ENCODE data around the gene OR4S1. TPM values are rescaled to one million over a fixed set of nuclear protein-coding genes. Genes with fewer than 3 reads are reported as not detected.
"Not testable (repeated sequence)": the region's sequence is repeated elsewhere in the genome, so short reads cannot be mapped to it uniquely, and the experiment has no call there.

Gene OR4S1, protein sequence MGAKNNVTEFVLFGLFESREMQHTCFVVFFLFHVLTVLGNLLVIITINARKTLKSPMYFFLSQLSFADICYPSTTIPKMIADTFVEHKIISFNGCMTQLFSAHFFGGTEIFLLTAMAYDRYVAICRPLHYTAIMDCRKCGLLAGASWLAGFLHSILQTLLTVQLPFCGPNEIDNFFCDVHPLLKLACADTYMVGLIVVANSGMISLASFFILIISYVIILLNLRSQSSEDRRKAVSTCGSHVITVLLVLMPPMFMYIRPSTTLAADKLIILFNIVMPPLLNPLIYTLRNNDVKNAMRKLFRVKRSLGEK
- total RNA-seq, result not detected

DNA sequence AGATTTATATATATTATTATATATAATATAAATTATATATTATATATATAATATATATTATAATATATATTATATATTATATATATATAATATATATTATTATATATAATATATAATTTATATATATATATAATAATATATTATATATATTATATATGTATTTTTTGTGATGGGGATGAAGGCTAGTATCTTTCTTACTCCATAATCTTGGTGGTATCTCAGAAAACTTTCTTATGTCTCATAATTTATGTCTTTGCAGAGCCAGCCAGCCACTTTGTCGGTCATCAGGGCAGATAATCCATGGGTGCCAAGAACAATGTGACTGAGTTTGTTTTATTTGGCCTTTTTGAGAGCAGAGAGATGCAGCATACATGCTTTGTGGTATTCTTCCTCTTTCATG is at the start of gene OR4S1:
Gene OR4S1, plus strand, starts transcription at position 301 of the 400 bp plus-strand sequence. Its CDS starts 0 bp downstream, at position 301.
- no peak within 1 kb of the TSS for H3K4me3 ChIP-seq (ENCODE audit: low read length in 3 of 3)
- H3K4me1 ChIP-seq (ENCODE audit: control insufficient read depth in 3 of 3, insufficient read depth in 3 of 3, low read length in 3 of 3), result no peaks in the 10 kb centered on the region
- H3K36me3 ChIP-seq (ENCODE audit: control insufficient read depth in 3 of 3, insufficient read depth in 3 of 3, low read length in 3 of 3), result no peaks in the 10 kb centered on the region

DNA sequence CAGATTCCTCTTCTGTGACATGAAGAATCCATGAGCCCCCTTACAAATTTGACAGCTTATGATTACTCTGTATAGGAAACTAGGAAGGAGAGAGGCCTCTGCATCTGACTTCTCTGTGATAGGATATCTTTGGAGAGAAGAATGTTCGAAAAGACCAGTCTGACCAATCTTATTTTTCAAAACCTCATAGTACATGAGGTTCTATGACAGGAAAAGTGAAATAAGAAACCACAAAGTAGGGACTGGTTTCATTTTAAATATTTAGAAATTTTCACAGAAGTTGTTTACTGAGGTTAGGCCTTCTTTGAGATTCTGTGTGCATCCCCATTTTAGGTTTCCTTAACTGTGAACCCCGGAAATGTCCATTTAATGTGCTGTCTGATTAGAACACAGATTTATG is 44.4 kb upstream of the OR4S1 start:
- H3K36me3 ChIP-seq (ENCODE audit: control insufficient read depth in 3 of 3, insufficient read depth in 3 of 3, low read length in 3 of 3), result no peaks in the 10 kb centered on the region
- H3K27ac ChIP-seq (ENCODE audit: low read depth, low read length), result no peak overlapping the region
- no peak overlapping the region for H3K9ac ChIP-seq (ENCODE audit: low read depth in 1 of 3, low read length in 3 of 3)
- H3K4me3 ChIP-seq (ENCODE audit: low read length in 3 of 3), result no peak overlapping the region
- H3K4me1 ChIP-seq (ENCODE audit: control insufficient read depth in 3 of 3, insufficient read depth in 3 of 3, low read length in 3 of 3), result no peaks in the 10 kb centered on the region
- no peaks in the 10 kb centered on the region for H3K27me3 ChIP-seq (ENCODE audit: control insufficient read depth in 3 of 3, insufficient read depth in 3 of 3, low read length in 3 of 3)
- no peaks in the 10 kb centered on the region for H3K9me3 ChIP-seq (ENCODE audit: control insufficient read depth in 3 of 3, low read length in 3 of 3)

More for the DNA sequence above, at the start of gene OR4S1:
- Histone ChIP-seq H3K9ac (ENCODE audit: low read depth in 1 of 3, low read length in 3 of 3) (no peak within 1 kb of the TSS), H3K9me3 (ENCODE audit: control insufficient read depth in 3 of 3, low read length in 3 of 3) (no peaks in the 10 kb centered on the region), H3K27me3 (ENCODE audit: control insufficient read depth in 3 of 3, insufficient read depth in 3 of 3, low read length in 3 of 3) (no peaks in the 10 kb centered on the region), H3K27ac (ENCODE audit: low read depth, low read length) (no peak within 1 kb of the TSS)

DNA sequence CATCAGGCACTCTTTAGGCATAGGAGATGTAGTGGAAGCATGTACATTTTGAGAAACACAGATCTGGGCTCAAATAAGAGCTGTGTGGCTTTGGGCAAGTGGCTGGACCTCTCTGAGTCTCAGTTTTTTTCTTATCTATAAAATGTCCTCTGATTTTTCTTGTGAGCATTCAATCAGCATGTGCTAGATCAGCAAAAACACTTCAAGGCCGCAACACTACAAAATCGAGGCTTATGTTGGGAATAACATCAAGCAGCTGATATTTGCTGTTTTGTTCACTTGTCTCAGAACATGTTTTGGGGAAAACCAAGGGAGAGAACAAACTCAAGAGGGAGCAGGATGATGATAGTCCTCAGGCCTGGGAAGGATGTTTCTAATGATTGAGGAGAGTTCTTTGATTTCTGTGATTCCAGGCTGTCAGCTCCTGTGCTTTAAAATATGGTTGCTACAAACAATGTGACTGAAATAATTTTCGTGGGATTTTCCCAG is 42.6 kb upstream of the OR4S1 start, which contains the start of gene OR4X1:
Gene OR4X1, plus strand, starts transcription at position 439 of the 489 bp plus-strand sequence. Its CDS starts 0 bp downstream, at position 439.
- Histone ChIP-seq H3K36me3 (ENCODE audit: control insufficient read depth in 3 of 3, insufficient read depth in 3 of 3, low read length in 3 of 3) (no peaks in the 10 kb centered on the region), H3K27me3 (ENCODE audit: control insufficient read depth in 3 of 3, insufficient read depth in 3 of 3, low read length in 3 of 3) (no peaks in the 10 kb centered on the region), H3K4me1 (ENCODE audit: control insufficient read depth in 3 of 3, insufficient read depth in 3 of 3, low read length in 3 of 3) (no peaks in the 10 kb centered on the region), H3K9ac (ENCODE audit: low read depth in 1 of 3, low read length in 3 of 3) (no peak within 1 kb of the TSS), H3K9me3 (ENCODE audit: control insufficient read depth in 3 of 3, low read length in 3 of 3) (no peaks in the 10 kb centered on the region), H3K4me3 (ENCODE audit: low read length in 3 of 3) (no peak within 1 kb of the TSS), H3K27ac (ENCODE audit: low read depth, low read length) (no peak within 1 kb of the TSS)

DNA sequence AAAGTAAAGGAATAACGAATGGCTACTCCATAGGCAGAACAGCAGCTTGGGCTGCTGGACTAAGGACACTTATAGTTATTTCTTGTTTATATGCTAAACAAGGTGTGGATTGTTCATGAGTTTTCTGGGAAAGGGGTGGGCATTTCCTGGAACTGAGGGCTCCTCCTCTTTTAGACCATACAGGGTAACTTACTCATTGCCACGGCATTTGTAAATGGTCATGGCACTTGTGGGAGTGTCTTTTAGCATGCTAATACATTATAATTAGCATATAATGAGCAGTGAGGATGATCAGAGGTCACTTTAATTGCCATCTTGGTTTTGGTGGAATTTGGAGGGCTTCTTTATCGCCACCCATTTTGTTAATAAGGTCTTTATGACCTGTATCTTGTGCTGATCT is 35.4 kb upstream of the OR4S1 start:
- no peak overlapping the region for H3K4me3 ChIP-seq (ENCODE audit: low read length in 3 of 3)
- no peaks in the 10 kb centered on the region for H3K9me3 ChIP-seq (ENCODE audit: control insufficient read depth in 3 of 3, low read length in 3 of 3)
- no peaks in the 10 kb centered on the region for H3K27me3 ChIP-seq (ENCODE audit: control insufficient read depth in 3 of 3, insufficient read depth in 3 of 3, low read length in 3 of 3)
- no peak overlapping the region for H3K27ac ChIP-seq (ENCODE audit: low read depth, low read length)
- H3K4me1 ChIP-seq (ENCODE audit: control insufficient read depth in 3 of 3, insufficient read depth in 3 of 3, low read length in 3 of 3), result no peaks in the 10 kb centered on the region
- no peak overlapping the region for H3K9ac ChIP-seq (ENCODE audit: low read depth in 1 of 3, low read length in 3 of 3)
- no peaks in the 10 kb centered on the region for H3K36me3 ChIP-seq (ENCODE audit: control insufficient read depth in 3 of 3, insufficient read depth in 3 of 3, low read length in 3 of 3)

DNA sequence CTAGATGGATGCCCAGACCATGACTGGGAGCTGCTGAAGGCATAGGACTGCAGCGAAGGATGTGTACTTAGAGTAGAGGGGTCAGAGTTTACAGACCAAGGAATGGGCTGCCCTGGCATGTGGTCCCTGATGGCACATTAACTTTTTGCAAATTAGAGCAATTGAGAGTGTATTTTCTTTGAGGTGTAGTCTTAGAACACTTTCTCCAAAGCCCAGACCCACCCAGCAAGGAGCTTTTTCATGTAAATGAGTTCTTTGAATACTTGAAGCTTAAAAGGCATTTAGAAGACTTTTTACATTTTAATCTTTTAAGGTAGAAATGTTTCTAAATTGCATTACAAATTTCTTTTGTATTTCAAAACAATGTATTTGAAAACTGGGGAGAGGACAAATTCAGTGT is 33.4 kb upstream of the OR4S1 start:
- no peaks in the 10 kb centered on the region for H3K36me3 ChIP-seq (ENCODE audit: control insufficient read depth in 3 of 3, insufficient read depth in 3 of 3, low read length in 3 of 3)
- no peaks in the 10 kb centered on the region for H3K27me3 ChIP-seq (ENCODE audit: control insufficient read depth in 3 of 3, insufficient read depth in 3 of 3, low read length in 3 of 3)
- H3K9me3 ChIP-seq (ENCODE audit: control insufficient read depth in 3 of 3, low read length in 3 of 3), result no peaks in the 10 kb centered on the region
- H3K27ac ChIP-seq (ENCODE audit: low read depth, low read length), result no peak overlapping the region
- H3K4me1 ChIP-seq (ENCODE audit: control insufficient read depth in 3 of 3, insufficient read depth in 3 of 3, low read length in 3 of 3), result no peaks in the 10 kb centered on the region
- no peak overlapping the region for H3K4me3 ChIP-seq (ENCODE audit: low read length in 3 of 3)
- no peak overlapping the region for H3K9ac ChIP-seq (ENCODE audit: low read depth in 1 of 3, low read length in 3 of 3)

DNA sequence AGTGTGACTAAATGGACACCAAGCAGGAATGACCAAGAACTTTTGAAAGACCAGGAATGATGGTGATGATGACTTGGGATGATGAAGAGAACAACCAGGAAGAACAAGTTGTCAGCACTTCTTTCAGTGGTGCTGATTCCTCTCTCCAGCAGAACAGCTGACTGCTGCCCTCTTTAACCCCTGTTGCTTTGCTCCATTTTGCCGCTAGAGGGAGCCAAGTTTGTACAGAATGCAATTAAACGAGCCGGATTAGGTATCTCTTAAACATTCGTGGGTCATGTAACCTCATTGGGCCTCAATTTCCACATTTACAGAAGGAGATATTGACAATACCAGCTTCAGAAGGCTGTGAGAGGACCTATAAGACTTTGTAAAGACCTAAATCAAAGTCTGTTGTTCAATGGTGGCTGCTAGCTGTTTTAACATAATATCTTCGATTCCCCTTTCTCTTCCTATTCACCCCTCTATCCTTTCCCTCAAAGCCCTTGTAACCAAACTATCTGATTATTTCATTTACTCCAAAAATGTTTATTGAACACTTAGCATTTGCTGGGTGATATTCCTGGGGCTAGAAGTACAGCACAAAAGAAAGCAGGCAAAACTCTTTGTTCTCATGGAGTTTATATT is 1.9 kb downstream of the OR4S1 start:
- Histone ChIP-seq H3K27ac (ENCODE audit: low read depth, low read length) (no peak overlapping the region), H3K9ac (ENCODE audit: low read depth in 1 of 3, low read length in 3 of 3) (no peak overlapping the region), H3K4me3 (ENCODE audit: low read length in 3 of 3) (no peak overlapping the region), H3K36me3 (ENCODE audit: control insufficient read depth in 3 of 3, insufficient read depth in 3 of 3, low read length in 3 of 3) (no peaks in the 10 kb centered on the region), H3K27me3 (ENCODE audit: control insufficient read depth in 3 of 3, insufficient read depth in 3 of 3, low read length in 3 of 3) (no peaks in the 10 kb centered on the region), H3K4me1 (ENCODE audit: control insufficient read depth in 3 of 3, insufficient read depth in 3 of 3, low read length in 3 of 3) (no peaks in the 10 kb centered on the region), H3K9me3 (ENCODE audit: control insufficient read depth in 3 of 3, low read length in 3 of 3) (no peaks in the 10 kb centered on the region)

DNA sequence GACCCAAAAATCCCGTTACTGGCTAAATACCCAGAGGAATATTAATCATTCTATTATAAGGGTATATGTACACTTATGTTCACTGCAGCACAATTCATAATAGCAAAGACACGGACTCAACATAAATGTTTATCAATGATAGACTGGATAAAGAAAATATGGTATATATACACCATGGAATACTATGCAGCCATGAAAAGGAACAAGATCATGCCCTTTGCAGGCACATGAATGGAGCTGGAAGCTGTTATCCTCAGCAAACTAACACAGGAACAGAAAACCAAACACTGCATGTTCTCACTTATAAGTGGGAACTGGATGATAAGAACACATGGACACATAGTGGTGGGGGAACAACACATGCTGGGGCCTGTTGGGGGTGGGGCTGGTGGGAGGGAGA is 7.6 kb downstream of the OR4S1 start:
- not testable (repeated sequence) for H3K4me3 ChIP-seq (ENCODE audit: low read length in 3 of 3); H3K9me3 ChIP-seq (ENCODE audit: control insufficient read depth in 3 of 3, low read length in 3 of 3); H3K27ac ChIP-seq (ENCODE audit: low read depth, low read length); H3K27me3 ChIP-seq (ENCODE audit: control insufficient read depth in 3 of 3, insufficient read depth in 3 of 3, low read length in 3 of 3); H3K4me1 ChIP-seq (ENCODE audit: control insufficient read depth in 3 of 3, insufficient read depth in 3 of 3, low read length in 3 of 3); H3K36me3 ChIP-seq (ENCODE audit: control insufficient read depth in 3 of 3, insufficient read depth in 3 of 3, low read length in 3 of 3); H3K9ac ChIP-seq (ENCODE audit: low read depth in 1 of 3, low read length in 3 of 3)

DNA sequence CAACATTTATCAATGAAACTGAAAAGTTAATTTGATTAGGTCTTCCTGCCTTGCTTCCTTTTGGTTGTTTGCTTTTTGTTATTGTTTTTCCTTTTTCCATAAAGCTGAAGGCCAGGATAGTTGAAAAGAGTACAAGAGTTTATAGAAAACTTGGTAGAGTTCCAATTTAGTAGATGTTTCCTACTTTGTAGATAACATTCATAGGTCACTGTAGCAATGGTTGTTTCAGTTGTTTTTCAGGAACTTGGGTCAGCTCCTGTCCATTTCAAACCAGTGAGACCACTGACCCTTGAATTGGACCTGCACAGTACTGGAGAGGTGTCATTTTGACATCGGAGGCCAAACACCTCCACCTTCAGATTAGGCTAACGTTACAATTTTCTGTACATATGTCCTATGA is 13.8 kb downstream of the OR4S1 start:
- not testable (repeated sequence) for H3K4me3 ChIP-seq (ENCODE audit: low read length in 3 of 3); H3K36me3 ChIP-seq (ENCODE audit: control insufficient read depth in 3 of 3, insufficient read depth in 3 of 3, low read length in 3 of 3); H3K4me1 ChIP-seq (ENCODE audit: control insufficient read depth in 3 of 3, insufficient read depth in 3 of 3, low read length in 3 of 3); H3K9me3 ChIP-seq (ENCODE audit: control insufficient read depth in 3 of 3, low read length in 3 of 3); H3K9ac ChIP-seq (ENCODE audit: low read depth in 1 of 3, low read length in 3 of 3); H3K27me3 ChIP-seq (ENCODE audit: control insufficient read depth in 3 of 3, insufficient read depth in 3 of 3, low read length in 3 of 3); H3K27ac ChIP-seq (ENCODE audit: low read depth, low read length)

DNA sequence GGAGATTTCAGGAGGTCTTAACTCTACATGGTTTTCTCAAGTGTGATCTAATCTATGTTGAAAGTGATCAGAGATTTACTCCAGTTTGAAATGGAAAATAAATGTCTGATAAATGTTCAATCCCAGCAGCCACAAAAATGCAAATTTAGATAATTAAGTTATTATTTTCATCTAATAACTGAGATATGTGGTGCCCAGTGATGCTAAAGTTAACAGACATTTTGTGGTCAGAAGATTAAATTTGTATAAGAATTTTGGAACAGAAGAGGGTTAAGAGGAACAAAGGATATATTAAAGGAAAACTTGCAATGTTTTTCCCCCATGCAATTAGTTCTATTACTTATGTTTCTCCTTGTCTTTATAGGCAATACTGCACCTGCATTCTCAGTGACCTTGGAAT is 18.6 kb downstream of the OR4S1 start, which contains the start of gene OR4C3:
Gene OR4C3, plus strand, starts transcription at position 301 of the 400 bp plus-strand sequence. CDS start 102 bp downstream, outside the sequence.
- H3K4me3 ChIP-seq (ENCODE audit: low read length in 3 of 3); H3K4me1 ChIP-seq (ENCODE audit: control insufficient read depth in 3 of 3, insufficient read depth in 3 of 3, low read length in 3 of 3); H3K27ac ChIP-seq (ENCODE audit: low read depth, low read length); H3K9me3 ChIP-seq (ENCODE audit: control insufficient read depth in 3 of 3, low read length in 3 of 3); H3K36me3 ChIP-seq (ENCODE audit: control insufficient read depth in 3 of 3, insufficient read depth in 3 of 3, low read length in 3 of 3); H3K27me3 ChIP-seq (ENCODE audit: control insufficient read depth in 3 of 3, insufficient read depth in 3 of 3, low read length in 3 of 3); H3K9ac ChIP-seq (ENCODE audit: low read depth in 1 of 3, low read length in 3 of 3): not testable (repeated sequence)

DNA sequence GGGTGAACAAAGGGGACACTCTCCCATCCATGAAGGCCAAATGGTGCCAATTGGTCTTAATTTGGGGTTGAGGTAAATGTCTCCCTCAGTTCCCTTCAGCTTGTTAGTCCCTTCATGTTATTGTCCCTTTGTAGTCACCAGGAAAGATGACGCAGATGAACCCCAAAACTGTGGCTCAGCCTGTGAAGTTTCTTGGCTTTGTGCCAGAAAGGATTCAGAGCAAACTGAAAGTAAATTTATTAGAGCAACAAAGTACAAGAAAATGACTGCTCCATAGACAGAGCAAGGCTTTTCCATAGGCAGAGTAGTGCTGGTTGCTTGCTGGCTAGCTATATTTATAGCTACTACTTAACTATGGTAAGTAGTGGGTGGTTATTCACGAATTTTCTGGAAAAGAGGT is 35.4 kb downstream of the OR4S1 start:
- H3K9ac ChIP-seq (ENCODE audit: low read depth in 1 of 3, low read length in 3 of 3), result no peak overlapping the region
- no peaks in the 10 kb centered on the region for H3K36me3 ChIP-seq (ENCODE audit: control insufficient read depth in 3 of 3, insufficient read depth in 3 of 3, low read length in 3 of 3)
- H3K4me3 ChIP-seq (ENCODE audit: low read length in 3 of 3), result no peak overlapping the region
- no peaks in the 10 kb centered on the region for H3K9me3 ChIP-seq (ENCODE audit: control insufficient read depth in 3 of 3, low read length in 3 of 3)
- no peaks in the 10 kb centered on the region for H3K4me1 ChIP-seq (ENCODE audit: control insufficient read depth in 3 of 3, insufficient read depth in 3 of 3, low read length in 3 of 3)
- H3K27ac ChIP-seq (ENCODE audit: low read depth, low read length), result no peak overlapping the region
- H3K27me3 ChIP-seq (ENCODE audit: control insufficient read depth in 3 of 3, insufficient read depth in 3 of 3, low read length in 3 of 3), result no peaks in the 10 kb centered on the region
